GM12801 (cell line): ENCODE measurements around the gene LMBR1.

Experiments used
- CTCF ChIP-seq: IDR thresholded peaks from one replicate; pipeline ENCODE4 v1.5.1; 2011; ENCODE audit warnings: control low read depth; ENCODE audit not compliant: insufficient read length; ENCODE audit errors: extremely low read depth

The LMBR1 gene

GRCh38 chr7:156731651-156732050 is 161.3 kb downstream of the LMBR1 start:
- no peak for TF ChIP-seq CTCF

GRCh38 chr7:156725936-156726335 is 167.0 kb downstream of the LMBR1 start:
- no peak for TF ChIP-seq CTCF

- no peak for TF ChIP-seq CTCF
Observed at GRCh38 chr7:156725073-156725472, 167.9 kb downstream of the LMBR1 start.

- no peak for TF ChIP-seq CTCF
Observed at GRCh38 chr7:156722043-156722826, 170.7 kb downstream of the LMBR1 start.

GRCh38 chr7:156703773-156704482 is 189.1 kb downstream of the LMBR1 start:
- TF ChIP-seq CTCF, result no peak

GRCh38 chr7:156703209-156703608 is 189.8 kb downstream of the LMBR1 start:
- TF ChIP-seq CTCF, result no peak

- TF ChIP-seq CTCF, result no peak
Observed at GRCh38 chr7:156702399-156702798, 190.6 kb downstream of the LMBR1 start.
